Measurements from ENCODE around the gene KLK3. TPM values are rescaled to one million over a fixed set of nuclear protein-coding genes. Genes with fewer than 3 reads are reported as not detected.

Gene KLK3
- total RNA-seq, 4 donors from 2014 or later: not detected

DNA sequence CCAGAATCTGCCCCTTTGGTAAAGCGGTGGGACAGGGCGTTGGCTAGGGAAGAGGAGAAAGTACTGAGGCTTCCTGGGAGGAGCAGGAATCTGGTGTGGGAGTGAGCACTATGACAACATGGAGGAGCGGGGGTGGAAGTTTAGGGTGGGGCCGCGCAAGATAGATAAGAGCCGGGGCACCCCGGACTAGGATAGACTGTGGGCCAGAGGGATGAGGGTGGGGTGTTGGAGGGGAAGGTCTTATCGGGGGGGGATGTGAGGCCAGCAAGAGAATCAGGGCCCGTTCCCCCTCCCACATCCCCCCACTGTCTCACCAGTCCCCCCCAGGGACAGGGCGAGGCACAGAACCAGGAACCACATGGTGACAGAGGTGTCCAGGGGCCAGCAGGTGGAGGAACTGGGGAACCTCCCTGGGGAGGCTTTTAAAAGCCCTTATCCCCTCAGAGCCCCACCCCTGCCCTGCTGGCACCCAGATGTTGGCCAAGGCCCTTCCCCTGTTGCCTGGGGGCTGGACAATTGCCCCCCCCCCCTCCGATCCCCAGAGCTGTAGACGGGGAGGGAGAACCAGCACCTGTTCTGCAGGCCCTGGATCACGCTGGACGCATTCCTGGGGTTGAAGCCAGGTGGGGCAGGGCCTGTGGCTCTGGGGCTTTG lies 31.2 kb upstream of the KLK3 start, which contains the start of gene KLK1:
KLK1 (minus strand) TSS at position 399 of the 654 bp plus-strand sequence; CDS start at position 360, 39 bp downstream.
- TF ChIP-seq, protein P1, sequence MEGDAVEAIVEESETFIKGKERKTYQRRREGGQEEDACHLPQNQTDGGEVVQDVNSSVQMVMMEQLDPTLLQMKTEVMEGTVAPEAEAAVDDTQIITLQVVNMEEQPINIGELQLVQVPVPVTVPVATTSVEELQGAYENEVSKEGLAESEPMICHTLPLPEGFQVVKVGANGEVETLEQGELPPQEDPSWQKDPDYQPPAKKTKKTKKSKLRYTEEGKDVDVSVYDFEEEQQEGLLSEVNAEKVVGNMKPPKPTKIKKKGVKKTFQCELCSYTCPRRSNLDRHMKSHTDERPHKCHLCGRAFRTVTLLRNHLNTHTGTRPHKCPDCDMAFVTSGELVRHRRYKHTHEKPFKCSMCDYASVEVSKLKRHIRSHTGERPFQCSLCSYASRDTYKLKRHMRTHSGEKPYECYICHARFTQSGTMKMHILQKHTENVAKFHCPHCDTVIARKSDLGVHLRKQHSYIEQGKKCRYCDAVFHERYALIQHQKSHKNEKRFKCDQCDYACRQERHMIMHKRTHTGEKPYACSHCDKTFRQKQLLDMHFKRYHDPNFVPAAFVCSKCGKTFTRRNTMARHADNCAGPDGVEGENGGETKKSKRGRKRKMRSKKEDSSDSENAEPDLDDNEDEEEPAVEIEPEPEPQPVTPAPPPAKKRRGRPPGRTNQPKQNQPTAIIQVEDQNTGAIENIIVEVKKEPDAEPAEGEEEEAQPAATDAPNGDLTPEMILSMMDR (IDR thresholded peaks at IDR 0.05; ENCODE audit: low read depth): no peak

DNA sequence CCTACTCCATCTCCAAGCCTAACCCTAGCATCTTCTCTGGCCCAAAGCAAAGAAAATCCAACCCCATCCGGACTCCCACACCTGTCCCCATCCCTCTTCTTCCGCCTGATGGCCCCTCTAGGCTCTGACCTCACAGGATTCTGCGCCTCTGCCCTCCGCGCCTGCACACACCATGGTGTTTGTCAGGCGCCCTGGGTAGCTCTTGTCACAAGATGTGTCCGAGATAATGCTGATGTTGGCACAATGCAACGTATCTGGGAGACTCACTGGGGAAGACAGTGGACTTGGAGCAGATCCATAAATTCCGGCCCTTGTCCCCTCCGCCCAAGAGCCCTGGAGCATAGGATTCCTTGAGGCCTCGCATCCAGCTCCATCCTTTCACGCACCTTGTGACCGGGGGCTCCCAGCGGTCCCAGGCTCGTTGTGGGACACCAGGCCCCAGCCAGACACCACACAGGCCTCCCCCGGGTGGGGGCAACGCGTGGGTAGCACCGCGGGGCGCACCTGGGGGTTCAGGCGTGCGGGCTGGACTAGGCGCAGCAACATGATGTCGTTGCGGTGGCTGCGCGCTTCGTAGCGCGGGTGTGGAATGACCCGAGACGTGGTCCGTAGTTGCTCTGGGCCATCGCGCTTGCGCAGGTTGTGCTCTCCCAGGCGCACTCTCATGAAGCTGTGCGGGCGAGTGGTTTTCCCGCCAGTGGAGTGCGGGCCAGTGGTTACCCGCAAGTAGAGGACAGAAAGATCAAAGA lies 28.0 kb upstream of the KLK3 start:
- TF ChIP-seq, protein P1 (IDR thresholded peaks at IDR 0.05; ENCODE audit: low read depth): no peak

DNA sequence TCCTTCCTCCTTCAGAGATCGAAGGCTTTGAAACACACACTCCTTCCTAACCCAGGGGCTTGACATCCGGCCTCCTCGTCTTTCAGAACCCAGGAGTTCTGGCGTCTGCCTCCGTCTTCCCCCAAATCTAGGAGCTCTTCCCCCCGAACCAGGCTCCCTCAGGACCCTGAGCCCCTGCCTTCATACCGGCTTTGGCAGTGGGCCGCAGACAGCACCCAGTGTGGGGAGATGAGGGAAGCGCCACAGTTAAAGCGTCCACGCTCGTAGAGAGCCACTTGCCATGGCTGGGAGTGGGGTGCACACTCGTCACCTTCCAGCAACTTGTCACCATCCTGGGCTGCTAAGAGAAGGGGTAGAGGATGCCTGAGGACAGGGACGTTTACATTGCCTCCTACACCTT lies 27.2 kb upstream of the KLK3 start:
- TF ChIP-seq, protein P1 (IDR thresholded peaks at IDR 0.05; ENCODE audit: low read depth): no peak

GRCh38 chr19:50829801-50830200 lies 24.9 kb upstream of the KLK3 start:
- TF ChIP-seq, protein P1 (IDR thresholded peaks at IDR 0.05; ENCODE audit: low read depth): no peak

- TF ChIP-seq, protein P1 (IDR thresholded peaks at IDR 0.05; ENCODE audit: low read depth): no peak
Measured at GRCh38 chr19:50830266-50831025, 24.3 kb upstream of the KLK3 start.

- TF ChIP-seq, protein P1 (IDR thresholded peaks at IDR 0.05; ENCODE audit: low read depth): no peak
Measured at GRCh38 chr19:50831026-50831396, 23.7 kb upstream of the KLK3 start.

GRCh38 chr19:50832666-50833065 lies 22.0 kb upstream of the KLK3 start:
- TF ChIP-seq, protein P1 (IDR thresholded peaks at IDR 0.05; ENCODE audit: low read depth): no peak
